RKO (cell line): ENCODE results near the gene FNBP1.

ENCODE experiments used
- DNase-seq: peaks from one replicate; pipeline ENCODE4 v3.0.0-alpha.2; 2016; ENCODE audit warnings: low spot score

Gene FNBP1

DNA sequence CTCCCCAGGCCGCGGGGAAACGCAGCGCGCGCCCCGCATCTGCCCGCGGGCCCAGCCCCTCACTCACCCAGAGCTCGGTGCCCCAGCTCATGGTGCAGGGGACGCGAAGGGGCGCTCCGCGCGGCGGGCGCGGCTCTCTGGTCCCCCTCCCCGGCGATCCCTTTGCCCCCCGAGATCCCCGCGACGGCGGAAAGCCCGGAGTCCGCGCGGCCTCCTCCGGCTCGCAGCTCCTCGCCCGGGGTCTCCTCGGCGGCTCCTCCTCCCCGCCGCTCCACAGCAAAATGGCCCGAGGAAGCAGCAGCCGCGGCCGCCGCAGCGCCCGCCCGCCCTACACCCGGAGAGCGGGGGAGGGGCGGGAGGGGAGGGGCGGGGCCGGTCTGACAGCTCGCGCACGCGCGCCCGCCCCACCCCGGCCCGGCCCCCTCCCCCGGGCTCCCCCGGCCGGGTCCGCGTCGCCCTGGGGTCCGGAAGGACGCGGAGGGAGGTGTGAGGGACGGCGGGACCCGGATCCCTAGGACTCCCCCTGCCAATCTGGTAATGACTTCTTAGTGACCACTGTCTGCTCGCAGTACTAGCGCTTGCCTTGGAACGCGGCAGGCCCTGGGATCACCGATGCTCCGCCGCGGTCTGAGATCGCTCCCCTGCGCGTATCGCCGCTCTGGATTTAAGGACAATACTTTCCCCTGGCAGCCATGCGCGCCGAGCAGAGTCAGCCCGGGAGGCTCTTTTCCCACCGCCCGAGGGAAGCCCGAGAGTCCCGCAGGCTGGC, at the start of gene FNBP1:
TSS of gene FNBP1 (minus strand) at position 305 of the 769 bp plus-strand sequence. CDS start at position 91, 214 bp downstream.
- DNase-seq = no peak

DNA sequence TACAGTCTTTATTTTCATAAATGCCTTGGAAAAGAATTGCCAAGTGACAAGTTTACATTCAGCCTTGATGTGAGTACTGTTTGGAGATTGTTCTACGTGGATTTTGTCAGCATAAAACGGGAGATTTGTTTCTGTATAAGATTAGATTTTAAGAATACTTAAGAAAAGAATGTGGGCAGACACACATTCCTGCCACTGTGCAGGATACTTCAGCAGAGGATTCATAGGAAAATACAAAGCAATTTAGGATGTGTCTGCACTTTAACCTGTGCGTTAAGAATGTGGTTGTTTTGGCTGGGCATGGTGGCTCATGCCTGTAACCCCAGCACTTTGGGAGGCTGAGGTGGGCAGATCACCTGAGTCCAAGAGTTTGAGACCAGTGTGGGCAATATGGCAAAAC, 47.9 kb upstream of the FNBP1 start:
- no peak for DNase-seq

DNA sequence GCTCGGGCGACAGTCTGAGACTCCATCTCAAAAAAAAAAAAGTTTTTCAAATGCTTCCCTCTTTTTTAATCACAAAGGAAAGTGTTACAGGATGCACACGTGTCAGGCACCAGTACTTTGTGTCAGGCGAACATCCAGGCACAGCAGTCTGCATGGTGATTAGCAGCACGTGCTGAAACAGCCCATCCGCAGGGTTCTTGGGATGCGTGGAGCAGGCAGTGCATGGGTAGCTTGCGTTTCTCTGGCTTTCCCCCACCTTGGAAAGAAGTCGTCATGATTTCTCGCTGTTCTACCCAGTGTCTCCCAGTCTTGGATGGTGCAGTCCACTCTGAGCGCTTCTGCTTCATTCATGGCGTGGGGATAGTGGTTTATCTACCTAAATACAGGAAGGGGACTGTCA, 46.2 kb upstream of the FNBP1 start:
- DNase-seq = no peak

DNA sequence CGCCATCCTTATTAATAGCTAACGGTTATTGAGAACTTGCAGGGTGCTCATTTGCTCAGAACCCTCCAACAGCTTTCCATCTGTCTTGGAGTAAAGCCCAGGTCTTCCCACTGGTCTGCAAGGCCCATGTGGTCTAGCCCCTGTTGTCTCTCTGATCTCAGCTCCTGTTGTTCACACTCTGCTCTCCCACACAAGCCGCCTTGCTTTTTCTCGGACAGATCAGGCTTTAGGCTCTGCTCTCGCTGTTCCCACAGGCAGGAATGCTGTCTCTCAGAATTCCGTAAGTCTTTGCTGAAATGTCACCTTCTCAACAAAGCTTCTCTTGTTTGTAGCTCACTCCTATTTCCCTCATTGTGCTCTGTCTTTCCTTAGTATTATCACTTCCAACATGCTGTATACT, 45.1 kb upstream of the FNBP1 start:
- no peak for DNase-seq

DNA sequence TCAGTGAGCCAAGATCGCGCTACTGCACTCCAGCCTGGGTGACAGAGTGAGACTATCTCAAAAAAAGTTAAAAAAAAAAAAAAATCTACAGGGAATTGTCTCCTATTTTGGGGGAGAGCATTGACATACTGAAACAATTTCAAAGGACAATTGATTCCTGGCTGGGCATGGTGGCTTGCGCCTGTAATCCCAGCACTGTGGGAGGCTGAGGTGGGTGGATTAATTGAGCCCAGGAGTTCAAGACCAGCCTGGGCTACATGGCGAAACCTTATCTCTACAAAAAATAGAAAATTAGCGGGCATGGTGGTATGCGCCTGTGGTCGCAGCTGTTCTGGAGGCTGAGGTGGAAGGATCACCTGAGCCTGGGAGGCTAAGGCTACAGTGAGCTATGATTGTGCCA, 41.3 kb upstream of the FNBP1 start:
- DNase-seq = no peak

DNA sequence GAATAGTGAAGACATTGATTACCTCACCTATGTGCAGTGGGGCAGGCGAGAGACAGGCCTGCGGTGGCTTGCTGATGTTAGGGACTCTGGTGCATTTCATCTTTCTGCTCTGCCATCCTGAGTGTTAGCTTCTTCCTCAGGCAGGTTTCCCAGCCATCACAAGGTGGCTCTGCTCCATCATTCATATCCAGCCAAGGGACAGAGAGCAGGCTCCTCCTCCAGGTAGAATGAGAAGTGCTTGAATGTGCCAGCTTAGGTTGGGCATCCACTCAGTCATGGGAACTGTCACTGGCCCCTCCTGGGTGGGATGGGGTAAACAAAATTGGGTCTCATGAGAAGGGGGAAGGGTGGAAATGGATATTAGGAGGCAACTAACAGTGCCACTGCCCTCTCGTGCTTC, 35.6 kb upstream of the FNBP1 start:
- no peak for DNase-seq

DNA sequence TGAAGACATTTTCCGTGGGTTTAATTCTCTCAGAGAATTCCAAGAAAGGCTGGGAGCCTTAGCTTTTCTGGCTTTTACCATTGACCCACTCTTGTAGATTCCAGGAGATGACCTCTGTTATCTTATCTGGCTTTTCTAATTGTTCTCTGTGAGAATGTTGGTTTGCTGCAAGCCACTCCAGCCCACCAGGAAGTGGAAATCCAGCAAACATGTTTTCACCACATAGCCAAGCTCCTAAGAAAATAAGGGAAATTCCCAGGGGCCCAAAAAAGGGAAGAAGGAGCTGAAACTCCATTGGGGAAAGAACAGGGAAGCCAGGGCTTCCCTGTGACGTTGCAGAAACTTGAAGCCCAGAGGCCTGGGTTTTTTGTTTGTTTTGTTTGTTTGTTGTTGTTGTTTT, 30.4 kb upstream of the FNBP1 start:
- DNase-seq = no peak

DNA sequence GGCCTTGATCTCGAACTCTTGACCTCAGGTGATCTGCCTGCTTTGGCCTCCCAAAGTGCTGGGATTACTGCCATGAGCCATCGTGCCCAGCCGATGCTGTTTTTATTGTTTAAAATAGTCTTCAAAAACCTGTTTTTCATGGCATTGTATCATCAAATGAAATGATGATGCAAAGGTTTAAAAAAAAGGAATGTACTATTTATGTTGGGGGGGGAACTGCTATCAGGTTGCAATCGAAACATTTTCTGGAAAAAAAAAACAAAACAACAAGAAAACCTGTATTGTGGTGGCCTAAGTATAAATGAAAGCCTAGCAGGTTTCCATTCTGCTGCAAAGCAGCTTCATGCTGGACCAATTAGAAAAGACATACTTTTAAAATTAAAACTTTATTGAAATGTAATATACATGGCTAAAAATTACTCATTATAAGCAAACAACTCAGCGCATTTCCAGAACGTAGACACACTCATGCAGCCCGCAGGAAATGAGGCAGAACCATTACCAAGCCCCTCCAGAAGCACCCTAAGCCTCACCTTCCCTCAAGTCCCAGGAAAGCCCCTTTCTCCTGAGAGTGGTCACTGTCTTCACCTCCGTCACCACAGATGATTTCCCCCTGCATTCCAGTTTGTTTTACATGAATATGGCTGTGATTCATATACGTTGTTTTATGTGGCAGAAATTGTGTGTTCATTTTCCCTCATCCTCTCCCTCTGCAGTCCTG, 29.7 kb upstream of the FNBP1 start:
- DNase-seq = no peak

DNA sequence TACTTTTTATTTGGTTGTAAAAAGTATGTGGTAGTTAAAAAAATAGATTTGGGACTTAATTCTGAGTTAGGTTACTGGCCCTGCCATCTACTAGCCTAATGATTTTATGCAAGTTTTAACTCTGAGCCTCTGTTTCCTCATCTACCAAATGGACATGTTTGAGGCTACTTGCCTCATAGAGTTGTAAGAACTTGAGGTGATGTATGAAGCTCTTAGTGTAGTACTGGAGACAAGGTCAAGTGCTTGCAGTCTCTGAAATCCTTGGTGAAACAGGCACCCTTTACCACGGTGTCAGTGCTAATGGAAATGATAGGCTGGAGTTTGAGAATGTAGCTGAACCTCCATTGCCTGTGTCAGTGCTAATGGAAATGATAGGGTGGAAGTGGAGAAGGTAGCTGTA, 26.1 kb upstream of the FNBP1 start:
- no peak for DNase-seq

DNA sequence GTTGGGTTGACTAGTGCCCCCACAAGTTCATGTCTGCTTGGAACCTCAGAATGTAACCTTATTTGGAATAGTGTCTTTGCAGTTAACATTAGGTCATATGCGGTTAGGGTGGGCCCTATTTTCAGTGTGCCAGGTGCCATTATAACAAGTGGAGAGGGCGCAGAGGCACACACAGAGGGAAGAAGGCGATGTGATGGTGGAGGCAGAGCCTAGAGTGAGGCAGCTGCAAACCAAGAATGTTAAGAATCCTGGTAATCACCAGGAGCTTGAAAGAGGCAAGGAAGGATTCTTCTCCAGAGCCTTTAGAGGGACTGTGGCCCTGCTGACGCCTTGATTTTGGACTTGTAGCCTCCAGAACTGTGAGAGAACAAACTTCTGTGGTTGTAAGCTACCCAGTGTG, 21.6 kb upstream of the FNBP1 start:
- DNase-seq = no peak

DNA sequence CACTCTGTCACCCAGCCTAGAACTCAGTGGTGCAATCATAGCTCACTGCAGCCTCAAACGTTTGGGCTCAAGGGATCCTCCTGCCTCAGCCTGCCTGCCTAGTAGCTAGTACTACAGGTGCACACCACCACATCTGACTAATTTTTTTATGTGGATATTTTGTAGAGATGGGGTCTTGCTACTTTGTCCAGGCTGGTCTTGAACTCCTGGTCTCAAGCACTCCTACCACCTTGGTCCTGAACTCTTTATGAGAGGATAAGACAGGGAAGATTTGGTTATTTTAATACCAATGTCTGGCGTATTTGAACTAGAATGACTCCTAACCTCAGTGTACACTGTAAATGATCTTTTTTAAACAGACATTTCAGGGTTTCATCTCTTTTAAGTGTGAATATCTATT, 19.8 kb upstream of the FNBP1 start:
- DNase-seq = no peak

DNA sequence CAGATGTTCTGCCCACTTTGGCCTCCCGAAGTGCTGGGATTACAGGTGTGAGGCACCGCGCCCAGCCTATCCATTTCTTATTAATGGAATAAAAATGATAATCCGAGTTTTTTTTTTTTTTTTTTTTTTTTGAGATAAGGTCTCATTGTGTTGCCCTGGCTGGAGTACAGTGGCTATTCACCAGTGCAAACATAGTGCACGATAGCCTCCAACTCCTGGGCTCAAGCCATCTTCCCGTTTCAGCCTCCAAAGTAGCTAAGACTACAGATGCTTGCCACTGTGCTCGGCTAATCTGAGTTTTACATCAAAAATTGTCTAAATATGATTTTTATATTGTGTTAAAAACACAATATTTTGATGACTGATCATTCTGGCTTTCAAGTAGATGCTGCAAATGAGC, 17.3 kb upstream of the FNBP1 start:
- no peak for DNase-seq

DNA sequence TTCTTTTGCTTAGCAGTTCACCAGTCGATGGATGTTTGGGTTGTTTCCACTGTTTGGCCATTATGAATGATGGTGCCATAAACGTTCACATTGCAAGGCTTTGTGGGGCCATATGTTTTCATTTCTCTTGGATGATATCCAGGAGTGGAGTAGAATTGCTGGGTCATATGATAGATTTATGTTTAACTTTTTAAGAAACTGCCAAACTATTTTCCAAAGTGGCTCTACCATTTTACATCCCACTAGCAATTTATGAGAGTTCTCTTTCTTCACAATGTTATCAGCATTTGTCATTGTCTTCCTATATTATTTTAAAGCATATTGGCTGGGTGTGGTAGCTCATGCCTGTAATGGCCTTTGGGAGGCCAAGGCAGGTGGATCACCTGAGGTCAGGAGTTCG, 15.9 kb upstream of the FNBP1 start:
- no peak for DNase-seq

DNA sequence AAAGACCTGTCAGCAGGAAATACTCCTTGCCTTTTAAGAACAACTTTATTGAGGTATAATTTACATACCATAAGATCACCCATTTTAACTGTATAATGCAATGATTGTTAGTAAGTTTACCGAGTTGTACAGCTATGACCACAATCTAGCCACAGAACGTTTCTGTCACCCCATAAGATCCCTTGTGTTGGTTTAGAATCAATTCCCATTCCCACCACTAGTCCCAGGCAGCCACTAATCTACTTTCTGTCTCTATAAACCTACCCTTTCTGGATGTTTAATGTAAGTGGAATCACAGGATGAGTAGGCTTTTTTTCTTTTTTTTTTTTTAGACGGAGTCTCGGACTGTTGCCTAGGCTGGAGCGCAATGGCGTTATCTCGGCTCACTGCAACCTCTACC, 15.2 kb upstream of the FNBP1 start:
- peak; percentile 73 for DNase-seq

DNA sequence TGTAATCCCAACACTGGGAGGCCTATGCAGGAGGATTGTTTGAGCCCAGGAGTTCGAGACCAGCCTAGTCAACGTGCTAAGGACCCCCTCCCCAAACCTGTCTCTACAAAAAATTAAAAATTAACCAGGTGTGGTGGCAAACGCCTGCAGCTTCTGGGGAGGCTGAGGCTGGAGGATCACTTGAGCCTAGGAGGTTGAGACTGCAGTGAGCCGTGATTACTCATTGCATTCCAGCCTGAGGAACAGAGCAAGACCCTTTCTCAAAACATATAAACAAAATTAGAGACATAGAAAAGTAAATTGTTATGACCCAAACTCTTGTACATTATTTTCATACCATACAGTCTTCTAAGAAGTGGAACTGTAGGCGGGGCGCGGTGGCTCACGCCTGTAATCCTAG, 11.8 kb upstream of the FNBP1 start:
- DNase-seq = peak; percentile 57

DNA sequence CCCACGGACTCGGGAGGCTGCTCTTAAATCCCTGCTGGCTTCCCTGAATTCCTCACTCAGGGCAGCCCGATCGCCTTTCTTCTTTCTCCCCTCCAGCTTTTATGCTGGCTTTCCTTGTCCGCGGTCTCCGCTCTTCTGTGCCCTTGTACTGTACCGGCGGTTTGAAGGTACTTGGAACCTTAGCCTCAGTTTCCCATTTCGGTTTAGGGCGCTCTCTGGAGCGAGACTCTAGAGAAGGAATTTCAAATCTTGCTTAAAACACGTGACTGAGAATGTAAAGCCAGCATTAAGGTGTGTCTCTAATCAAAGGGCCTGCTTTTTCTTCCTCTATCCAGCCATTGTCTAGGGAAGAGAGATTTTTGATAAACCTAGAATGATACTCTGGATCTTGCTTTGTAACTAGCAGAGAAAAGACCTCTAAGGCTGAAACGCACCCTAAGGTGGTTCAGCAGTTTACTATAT, 11.4 kb upstream of the FNBP1 start:
- peak; percentile 37 for DNase-seq

DNA sequence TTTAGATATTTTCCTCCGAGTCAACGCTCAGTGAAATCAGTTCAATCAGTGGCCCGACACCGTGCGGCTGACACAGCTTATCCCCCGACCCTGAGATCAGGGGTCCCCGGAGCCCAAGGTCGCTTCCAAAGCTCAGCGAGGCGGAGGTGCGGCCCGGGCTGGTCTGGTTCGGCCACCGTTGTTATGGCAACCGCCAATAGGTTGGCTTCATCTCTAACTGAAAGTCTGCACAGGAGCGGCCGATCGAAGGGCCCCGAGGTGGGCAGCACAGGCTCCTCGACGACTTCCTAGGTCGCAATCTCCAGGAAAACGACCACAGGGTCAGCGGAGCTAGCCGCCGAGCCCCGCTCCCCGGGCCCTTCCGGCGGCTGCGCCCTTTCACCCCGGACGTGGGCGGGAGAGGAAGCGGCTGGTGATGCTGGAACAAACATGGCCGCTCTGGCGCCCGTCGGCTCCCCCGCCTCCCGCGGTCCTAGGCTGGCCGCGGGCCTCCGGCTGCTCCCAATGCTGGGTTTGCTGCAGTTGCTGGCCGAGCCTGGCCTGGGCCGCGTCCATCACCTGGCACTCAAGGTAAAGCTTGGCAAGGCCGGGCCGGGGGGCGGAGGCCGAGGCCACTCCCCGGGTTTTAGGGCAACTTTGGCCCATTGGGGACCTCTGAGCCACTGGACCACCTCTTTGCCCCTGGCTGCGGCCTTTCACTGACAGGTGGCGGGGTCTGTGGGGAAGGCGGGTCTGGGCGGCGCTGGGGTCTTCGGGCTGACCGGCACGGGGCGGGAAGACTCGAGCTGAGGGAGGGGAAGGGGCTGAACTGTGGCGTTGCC, 10.7 kb upstream of the FNBP1 start, which contains the start of gene GPR107:
TSS of gene GPR107 (plus strand) at position 403 of the 821 bp plus-strand sequence. CDS start at position 430, 27 bp downstream.
- peak; percentile 89 for DNase-seq

DNA sequence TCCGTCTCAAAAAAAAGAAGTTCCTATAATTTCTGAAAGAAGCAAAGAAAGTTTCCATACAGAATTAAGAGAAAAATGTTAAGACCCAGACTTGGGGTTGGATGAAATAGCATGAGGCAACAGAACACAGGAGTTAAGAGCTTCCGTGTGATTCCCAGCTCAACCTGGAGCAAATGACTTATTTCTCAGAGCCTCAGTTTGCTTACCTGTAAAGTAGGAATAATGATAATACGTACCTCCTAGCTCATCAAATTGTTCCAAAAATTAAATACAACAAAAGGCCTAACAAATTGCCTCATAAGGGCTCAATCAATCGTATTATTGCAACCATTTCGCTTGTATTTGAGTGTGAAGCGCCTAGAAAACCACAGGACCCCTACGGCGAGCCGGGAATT, 10.1 kb upstream of the FNBP1 start:
- DNase-seq = peak; percentile 43

DNA sequence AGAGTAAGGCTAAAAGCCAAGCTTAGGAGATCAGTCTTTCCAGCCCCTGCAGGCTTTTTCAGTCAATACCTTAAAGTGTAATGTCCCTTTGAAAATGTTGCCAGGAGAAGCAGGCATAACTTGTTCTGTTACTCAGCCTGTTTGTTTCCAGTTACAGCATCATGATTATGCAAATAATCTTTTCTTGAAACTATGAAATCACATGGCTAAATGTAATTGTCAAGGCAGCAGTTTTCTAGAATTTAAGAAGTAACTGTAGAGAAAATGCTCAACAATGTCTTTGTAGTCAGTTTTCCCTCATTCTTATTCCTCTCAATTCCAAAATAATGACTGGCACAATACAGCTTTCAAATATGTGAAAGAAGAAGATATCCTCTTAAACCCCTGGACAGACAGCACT, 8.9 kb upstream of the FNBP1 start:
- peak; percentile 42 for DNase-seq

DNA sequence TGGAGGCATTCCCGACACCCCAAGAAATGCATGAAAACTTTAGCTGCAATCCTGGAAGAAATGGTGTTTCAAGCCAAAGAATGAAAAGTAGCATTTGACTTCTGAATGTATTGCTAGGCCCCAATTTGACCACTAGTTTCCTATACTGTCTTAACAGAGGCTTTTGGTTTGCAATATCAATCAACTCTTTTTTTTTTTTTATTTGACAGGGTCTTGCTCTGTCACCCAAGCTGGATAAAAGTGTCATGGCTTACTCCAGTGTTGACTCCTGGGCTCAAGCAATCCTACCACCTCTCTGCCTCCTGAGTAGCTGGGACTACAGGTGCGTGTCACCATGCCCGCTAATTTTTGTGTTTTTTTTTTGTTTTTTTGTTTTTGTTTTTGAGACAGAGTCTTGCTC, 7.5 kb upstream of the FNBP1 start:
- DNase-seq = no peak

DNA sequence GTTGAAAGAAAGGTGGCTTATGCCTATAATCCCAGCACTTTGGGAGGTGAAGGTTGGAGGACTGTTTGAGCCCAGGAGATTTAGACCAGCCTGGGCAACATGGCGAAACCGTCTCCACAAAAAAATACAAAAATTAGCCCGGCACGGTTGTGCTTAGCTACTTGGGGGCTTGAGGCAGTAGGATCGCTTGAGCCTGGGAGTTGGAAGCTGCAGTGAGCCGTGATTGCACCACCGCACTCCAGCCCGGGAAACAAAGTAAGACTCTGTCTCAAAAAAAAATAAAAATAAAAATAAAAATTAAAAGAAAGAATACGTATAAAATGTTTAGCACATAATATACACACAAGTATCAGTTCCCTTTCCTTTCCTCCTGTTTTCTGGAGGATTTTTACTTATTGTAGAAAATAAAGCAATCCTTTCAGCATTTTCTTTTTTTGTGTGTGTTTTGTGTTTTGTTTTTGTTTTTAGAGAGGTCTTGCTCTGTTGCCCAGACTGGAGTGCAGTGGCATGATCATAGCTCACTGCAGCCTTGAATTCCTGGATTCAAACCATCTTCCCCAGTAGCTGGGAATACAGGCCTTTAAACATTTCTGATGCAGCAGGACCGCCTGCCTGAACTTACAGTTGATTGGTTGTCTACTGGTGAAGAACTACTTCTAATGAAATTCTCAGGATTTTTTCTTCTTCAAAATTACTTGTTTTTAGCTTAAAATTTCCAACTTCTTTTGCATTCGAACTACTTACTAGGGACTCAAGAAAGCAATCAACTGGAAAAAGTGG, 6.6 kb upstream of the FNBP1 start:
- DNase-seq = no peak
